Neural cell (in vitro differentiated cells): Measurements from ENCODE around the gene MYL6B. TPM values are rescaled to one million over a fixed set of nuclear protein-coding genes. Genes with fewer than 3 reads are reported as not detected.

Experiments used
- H2AFZ ChIP-seq: fragments of 200-600, 300-800 bp; sonication (generic), shearing (Covaris generic); 2 replicates; pipeline ENCODE4 v1.6.0; 2014; ENCODE audit warnings: low read depth, mild to moderate bottlenecking, antibody characterized with exemption, low read length, moderate library complexity
- H3F3A ChIP-seq: fragments of 200-600 bp; shearing (Covaris generic); 2 replicates; pipeline ENCODE4 v1.6.1; 2016; ENCODE audit warnings: mild to moderate bottlenecking, moderate library complexity, mixed read lengths, antibody characterized with exemption, low read length; ENCODE audit not compliant: insufficient read depth, poor library complexity, severe bottlenecking
- H3K27ac ChIP-seq: fragments of 200-600, 300-800 bp; sonication (generic), shearing (Covaris generic); 2 replicates; pipeline ENCODE4 v1.5.1; 2014; ENCODE audit warnings: mild to moderate bottlenecking, low read length, moderate library complexity
- H3K27me3 ChIP-seq: fragments of 300-800, 200-600 bp; sonication (generic), shearing (Covaris generic); 2 replicates; pipeline ENCODE4 v1.6.0; 2014; ENCODE audit warnings: mild to moderate bottlenecking, low read depth, low read length, moderate library complexity; ENCODE audit not compliant: insufficient read depth
- H3K36me3 ChIP-seq: fragments of 300-800, 200-600 bp; sonication (generic), shearing (Covaris generic); 2 replicates; pipeline ENCODE4 v1.5.1; 2014; ENCODE audit warnings: mild to moderate bottlenecking, antibody characterized with exemption, low read length, moderate library complexity; ENCODE audit not compliant: insufficient read depth
- H3K4me2 ChIP-seq: fragments of 300-800, 200-600 bp; sonication (generic), shearing (Covaris generic); 2 replicates; pipeline ENCODE4 v1.6.0; 2014; ENCODE audit warnings: mild to moderate bottlenecking, low read length
- H3K4me3 ChIP-seq: fragments of 300-800, 200-600 bp; sonication (generic), shearing (Covaris generic); 2 replicates; pipeline ENCODE4 v1.5.1; 2014; ENCODE audit warnings: mild to moderate bottlenecking, low read length, moderate library complexity
- H3K79me2 ChIP-seq: fragments of 200-600 bp; shearing (Covaris generic); replicated peaks from 2 replicates; pipeline ENCODE4 v1.6.0; 2014; ENCODE audit warnings: mild to moderate bottlenecking, low read length, moderate library complexity; ENCODE audit not compliant: insufficient read depth
- H3K9ac ChIP-seq: fragments of 300-800, 200-600 bp; sonication (generic), shearing (Covaris generic); 2 replicates; pipeline ENCODE4 v1.6.1; 2016; ENCODE audit warnings: mild to moderate bottlenecking, low read length, mixed read lengths
- H3K9me2 ChIP-seq: fragments of 200-600 bp; shearing (Covaris generic); 2 replicates; pipeline ENCODE4 v1.6.1; 2016; ENCODE audit warnings: mild to moderate bottlenecking, low read length, mixed read lengths; ENCODE audit not compliant: insufficient read depth
- H3K9me3 ChIP-seq: fragments of 200-600, 300-800 bp; sonication (generic), shearing (Covaris generic); 2 replicates; pipeline ENCODE4 v1.6.1; 2016; ENCODE audit warnings: mild to moderate bottlenecking, mixed run types, low read length, moderate library complexity, mixed read lengths
- H4K20me1 ChIP-seq: fragments of 200-600 bp; shearing (Covaris generic); 2 replicates; pipeline ENCODE4 v1.6.1; 2016; ENCODE audit warnings: mild to moderate bottlenecking, mixed run types; ENCODE audit not compliant: insufficient read depth
- CTCF ChIP-seq: fragments of 450-650 bp; IDR thresholded peaks from 2 replicates; pipeline ENCODE4 v1.5.1; 2014; ENCODE audit warnings: antibody characterized with exemption, mild to moderate bottlenecking, moderate library complexity; ENCODE audit not compliant: poor library complexity, severe bottlenecking
- EP300 ChIP-seq: fragments of 450-650 bp; conservative IDR thresholded peaks from 2 replicates; pipeline ENCODE4 v1.6.1; 2014; ENCODE audit warnings: antibody characterized with exemption, mild to moderate bottlenecking, moderate library complexity; ENCODE audit not compliant: poor library complexity, severe bottlenecking
- EZH2 ChIP-seq: fragments of 200-600, 300-800 bp; shearing (Covaris generic), sonication (generic); IDR thresholded peaks from 2 replicates; pipeline ENCODE4 v1.6.1; 2014; ENCODE audit warnings: antibody characterized with exemption, low read length, borderline replicate concordance, mild to moderate bottlenecking; ENCODE audit not compliant: insufficient read depth, poor library complexity, severe bottlenecking
- MXI1 ChIP-seq: fragments of 450-650 bp; conservative IDR thresholded peaks from 2 replicates; pipeline ENCODE4 v1.6.1; 2014; ENCODE audit warnings: antibody characterized with exemption, mild to moderate bottlenecking; ENCODE audit not compliant: poor library complexity, severe bottlenecking
- POLR2AphosphoS5 ChIP-seq: IDR thresholded peaks from 2 replicates; pipeline ENCODE4 v1.6.1; 2012
- RAD21 ChIP-seq: fragments of 450-650 bp; conservative IDR thresholded peaks from 2 replicates; pipeline ENCODE4 v1.6.1; 2014; ENCODE audit warnings: antibody characterized with exemption, mild to moderate bottlenecking, moderate library complexity
- SMC3 ChIP-seq: fragments of 450-650 bp; conservative IDR thresholded peaks from 2 replicates; pipeline ENCODE4 v1.6.1; 2014; ENCODE audit warnings: antibody characterized with exemption, mild to moderate bottlenecking, moderate library complexity; ENCODE audit not compliant: poor library complexity
- TAF1 ChIP-seq: IDR thresholded peaks from 2 replicates; pipeline ENCODE4 v1.6.1; 2012; ENCODE audit warnings: low read depth
- polyA plus RNA-seq: library from polyadenylated mRNA; depleted of rRNA; stranded (reverse); fragments of >200 nt; gene quantifications from 2 replicates; pipeline ENCODE4 v1.2.3, GENCODE V29; 2014
- TF ChIP-seq, protein P1 (sequence below): IDR thresholded peaks from 2 replicates; pipeline ENCODE4 v1.6.1; 2012; ENCODE audit warnings: borderline replicate concordance

MYL6B gene
- polyA plus RNA-seq, 1 donor from 2014 or later = 376 TPM

GRCh38 chr12:56137853-56138571, 14.4 kb upstream of the MYL6B start:
- H3K79me2 ChIP-seq = no peaks in the 10 kb centered on the region
- no peaks in the 10 kb centered on the region for H3K9me2 ChIP-seq
- no peaks in the 10 kb centered on the region for H4K20me1 ChIP-seq
- TF ChIP-seq MXI1 = no peak
- no peak overlapping the region for H3K4me2 ChIP-seq
- no peak overlapping the region for H3K4me3 ChIP-seq
- no peaks in the 10 kb centered on the region for H3K9me3 ChIP-seq
- no peak overlapping the region for H3K27ac ChIP-seq
- no peaks in the 10 kb centered on the region for H3F3A ChIP-seq
- H3K27me3 ChIP-seq = no peaks in the 10 kb centered on the region
- no peak overlapping the region for H2AFZ ChIP-seq
- no peaks in the 10 kb centered on the region for H3K36me3 ChIP-seq
- H3K9ac ChIP-seq = no peak overlapping the region

GRCh38 chr12:56141946-56142784, 10.2 kb upstream of the MYL6B start:
- Histone ChIP-seq H3K4me3 (no peak overlapping the region), H3K9me3 (no peaks in the 10 kb centered on the region), H3K4me2 (no peak overlapping the region), H3K9ac (no peak overlapping the region), H3F3A (no peaks in the 10 kb centered on the region), H3K27ac (no peak overlapping the region), H3K27me3 (no peaks in the 10 kb centered on the region), H2AFZ (no peak overlapping the region), H3K79me2 (no peaks in the 10 kb centered on the region), H4K20me1 (no peaks in the 10 kb centered on the region), H3K36me3 (no peaks in the 10 kb centered on the region), H3K9me2 (no peaks in the 10 kb centered on the region)
- TF ChIP-seq EZH2 = no peak
- no peak for TF ChIP-seq TAF1
- no peak for TF ChIP-seq EP300
- TF ChIP-seq SMC3 = no peak
- no peak for TF ChIP-seq RAD21
- TF ChIP-seq POLR2AphosphoS5 = no peak

- Histone ChIP-seq H3K36me3 (no peaks in the 10 kb centered on the region), H3K9ac (no peak overlapping the region), H4K20me1 (no peaks in the 10 kb centered on the region), H3K4me2 (no peak overlapping the region), H3F3A (no peaks in the 10 kb centered on the region), H3K79me2 (no peaks in the 10 kb centered on the region), H3K9me2 (no peaks in the 10 kb centered on the region), H3K27me3 (no peaks in the 10 kb centered on the region), H3K4me3 (no peak overlapping the region), H3K9me3 (no peaks in the 10 kb centered on the region), H3K27ac (no peak overlapping the region), H2AFZ (no peak overlapping the region)
- TF ChIP-seq EZH2 = no peak
- TF ChIP-seq SMC3 = no peak
- TF ChIP-seq EP300 = no peak
- no peak for TF ChIP-seq MXI1
- no peak for TF ChIP-seq TAF1
Measured at GRCh38 chr12:56143217-56143616, 9.2 kb upstream of the MYL6B start.

- H3K4me3 ChIP-seq = no peak overlapping the region
- H3K9me3 ChIP-seq = no peaks in the 10 kb centered on the region
- no peaks in the 10 kb centered on the region for H3K27me3 ChIP-seq
- H3K27ac ChIP-seq = no peak overlapping the region
- no peak overlapping the region for H3K4me2 ChIP-seq
- H3K79me2 ChIP-seq = no peaks in the 10 kb centered on the region
- no peaks in the 10 kb centered on the region for H4K20me1 ChIP-seq
- TF ChIP-seq EP300 (no peak), POLR2AphosphoS5 (no peak), SMC3 (no peak), RAD21 (no peak), EZH2 (no peak), TAF1 (no peak), CTCF (no peak), MXI1 (no peak)
- TF ChIP-seq, protein P1, sequence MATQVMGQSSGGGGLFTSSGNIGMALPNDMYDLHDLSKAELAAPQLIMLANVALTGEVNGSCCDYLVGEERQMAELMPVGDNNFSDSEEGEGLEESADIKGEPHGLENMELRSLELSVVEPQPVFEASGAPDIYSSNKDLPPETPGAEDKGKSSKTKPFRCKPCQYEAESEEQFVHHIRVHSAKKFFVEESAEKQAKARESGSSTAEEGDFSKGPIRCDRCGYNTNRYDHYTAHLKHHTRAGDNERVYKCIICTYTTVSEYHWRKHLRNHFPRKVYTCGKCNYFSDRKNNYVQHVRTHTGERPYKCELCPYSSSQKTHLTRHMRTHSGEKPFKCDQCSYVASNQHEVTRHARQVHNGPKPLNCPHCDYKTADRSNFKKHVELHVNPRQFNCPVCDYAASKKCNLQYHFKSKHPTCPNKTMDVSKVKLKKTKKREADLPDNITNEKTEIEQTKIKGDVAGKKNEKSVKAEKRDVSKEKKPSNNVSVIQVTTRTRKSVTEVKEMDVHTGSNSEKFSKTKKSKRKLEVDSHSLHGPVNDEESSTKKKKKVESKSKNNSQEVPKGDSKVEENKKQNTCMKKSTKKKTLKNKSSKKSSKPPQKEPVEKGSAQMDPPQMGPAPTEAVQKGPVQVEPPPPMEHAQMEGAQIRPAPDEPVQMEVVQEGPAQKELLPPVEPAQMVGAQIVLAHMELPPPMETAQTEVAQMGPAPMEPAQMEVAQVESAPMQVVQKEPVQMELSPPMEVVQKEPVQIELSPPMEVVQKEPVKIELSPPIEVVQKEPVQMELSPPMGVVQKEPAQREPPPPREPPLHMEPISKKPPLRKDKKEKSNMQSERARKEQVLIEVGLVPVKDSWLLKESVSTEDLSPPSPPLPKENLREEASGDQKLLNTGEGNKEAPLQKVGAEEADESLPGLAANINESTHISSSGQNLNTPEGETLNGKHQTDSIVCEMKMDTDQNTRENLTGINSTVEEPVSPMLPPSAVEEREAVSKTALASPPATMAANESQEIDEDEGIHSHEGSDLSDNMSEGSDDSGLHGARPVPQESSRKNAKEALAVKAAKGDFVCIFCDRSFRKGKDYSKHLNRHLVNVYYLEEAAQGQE = no peak
- no peak overlapping the region for H3K9ac ChIP-seq
- no peaks in the 10 kb centered on the region for H3F3A ChIP-seq
- H3K36me3 ChIP-seq = no peaks in the 10 kb centered on the region
- no peaks in the 10 kb centered on the region for H3K9me2 ChIP-seq
- H2AFZ ChIP-seq = no peak overlapping the region
Measured at GRCh38 chr12:56143870-56144269, 8.5 kb upstream of the MYL6B start.
